NCI-H345 treated with DMSO at 0.1 percent for 48 hours (cell line): ENCODE measurements around the gene NPFFR2.
"Not testable (repeated sequence)": the region's sequence is repeated elsewhere in the genome, so short reads cannot be mapped to it uniquely, and the experiment has no call there.

ENCODE experiments used
- DNase-seq: peaks from one replicate; lab custom pipeline; 2025; ENCODE audit not compliant: unreplicated experiment; lab: John Stamatoyannopoulos, UW

Gene NPFFR2

GRCh38 chr4:72110886-72111285, 79.1 kb downstream of the NPFFR2 start:
- no peak for DNase-seq

DNA sequence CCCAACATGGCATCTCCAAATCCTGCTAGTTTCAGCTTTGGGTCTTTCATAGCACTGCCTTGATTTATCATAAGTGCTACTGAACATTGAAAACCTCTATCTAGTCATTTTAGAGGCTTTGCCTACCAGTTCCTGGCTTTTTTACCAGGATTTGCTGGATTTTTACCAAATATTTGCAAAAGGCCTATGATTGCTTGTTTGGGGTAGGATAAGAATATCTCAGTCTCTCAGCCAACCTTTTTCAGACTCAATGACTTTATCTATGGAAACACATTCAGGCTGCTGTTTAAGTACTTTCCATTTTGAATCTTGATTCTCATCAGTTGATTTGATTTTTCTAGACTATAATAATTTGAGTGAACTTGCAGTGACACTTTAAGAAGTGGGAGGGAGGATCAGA, 80.1 kb downstream of the NPFFR2 start:
- no peak for DNase-seq

GRCh38 chr4:72112514-72113156, 80.8 kb downstream of the NPFFR2 start:
- DNase-seq, result no peak

GRCh38 chr4:72118017-72118416, 86.2 kb downstream of the NPFFR2 start:
- DNase-seq, result no peak

DNA sequence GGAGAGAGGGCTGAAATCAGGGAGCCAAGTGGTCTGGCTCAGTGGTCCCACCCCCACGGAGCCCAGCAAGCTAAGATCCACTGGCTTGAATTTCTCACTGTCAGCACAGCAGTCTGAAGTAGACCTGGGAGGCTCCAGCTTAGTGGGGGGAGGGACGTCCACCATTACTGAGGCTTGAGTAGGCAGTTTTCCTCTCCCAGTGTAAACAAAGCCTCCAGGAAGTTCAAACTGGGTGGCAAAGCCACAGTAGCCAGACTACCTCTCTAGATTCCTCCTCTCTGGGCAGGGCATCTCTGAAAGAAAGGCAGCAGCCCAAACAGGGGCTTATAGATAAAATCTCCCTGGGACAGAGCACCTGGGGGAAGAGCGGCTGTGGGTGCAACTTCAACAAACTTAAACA, 88.1 kb downstream of the NPFFR2 start:
- DNase-seq, result no peak

GRCh38 chr4:72128741-72129140, 96.9 kb downstream of the NPFFR2 start:
- DNase-seq, result no peak

DNA sequence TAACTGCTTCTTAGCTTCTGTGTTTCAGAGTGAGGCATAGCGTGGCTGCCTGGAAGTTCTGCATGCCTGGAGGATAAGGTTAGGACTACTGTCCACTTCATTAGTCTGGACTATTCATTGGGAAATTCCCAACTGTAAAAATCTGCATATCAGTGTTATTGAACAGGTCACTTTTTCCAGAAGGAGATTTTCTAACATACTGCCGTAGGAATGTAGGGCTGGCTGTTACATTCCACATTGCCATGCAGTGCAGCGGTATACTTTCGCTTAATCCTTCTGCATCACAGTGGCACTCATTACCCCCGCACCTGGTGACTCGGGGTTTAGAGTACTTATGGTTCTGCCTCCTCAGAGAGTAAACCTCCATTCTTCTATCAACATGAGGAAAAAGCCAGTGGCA, 104.6 kb downstream of the NPFFR2 start:
- no peak for DNase-seq

DNA sequence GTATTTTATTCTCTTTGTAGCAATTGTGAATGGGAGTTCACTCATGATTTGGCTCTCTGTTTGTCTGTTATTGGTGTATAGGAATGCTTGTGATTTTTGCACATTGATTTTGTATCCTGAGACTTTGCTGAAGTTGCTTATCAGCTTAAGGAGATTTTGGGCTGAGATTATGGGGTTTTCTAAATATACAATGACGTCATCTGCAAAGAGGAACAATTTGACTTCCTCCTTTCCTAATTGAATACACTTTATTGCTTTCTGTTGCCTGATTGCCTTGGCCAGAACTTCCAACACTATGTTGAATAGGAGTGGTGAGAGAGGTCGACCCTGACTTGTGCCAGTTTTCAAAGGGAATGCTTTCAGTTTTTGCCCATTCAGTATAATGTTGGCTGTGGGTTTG, 108.2 kb downstream of the NPFFR2 start:
- not testable (repeated sequence) for DNase-seq

GRCh38 chr4:72144241-72144640, 112.4 kb downstream of the NPFFR2 start:
- DNase-seq, result no peak

DNA sequence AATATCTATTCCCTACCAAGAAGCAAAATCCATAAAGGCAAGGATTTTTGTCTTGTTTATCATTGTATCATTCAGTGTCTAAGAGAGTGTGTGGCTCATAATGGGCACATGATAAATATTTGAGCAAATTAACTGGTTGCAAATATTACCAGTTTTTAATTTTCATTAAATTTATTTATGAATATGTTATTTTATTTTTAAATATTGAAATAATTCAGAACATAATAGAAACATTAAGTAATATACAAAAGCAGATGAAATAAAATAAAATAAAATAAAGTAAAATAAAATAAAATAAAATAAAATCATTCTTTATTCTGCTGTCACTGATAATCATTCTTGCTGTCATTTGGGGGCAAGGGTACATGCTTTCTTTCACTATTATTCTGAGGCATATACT, 120.9 kb downstream of the NPFFR2 start:
- no peak for DNase-seq

- not testable (repeated sequence) for DNase-seq
These were observed 121.8 kb downstream of the NPFFR2 start for GRCh38 chr4:72153634-72154033.

GRCh38 chr4:72169285-72169684, 137.5 kb downstream of the NPFFR2 start:
- DNase-seq, result not testable (repeated sequence)

GRCh38 chr4:72169861-72170260, 138.1 kb downstream of the NPFFR2 start:
- no peak for DNase-seq

DNA sequence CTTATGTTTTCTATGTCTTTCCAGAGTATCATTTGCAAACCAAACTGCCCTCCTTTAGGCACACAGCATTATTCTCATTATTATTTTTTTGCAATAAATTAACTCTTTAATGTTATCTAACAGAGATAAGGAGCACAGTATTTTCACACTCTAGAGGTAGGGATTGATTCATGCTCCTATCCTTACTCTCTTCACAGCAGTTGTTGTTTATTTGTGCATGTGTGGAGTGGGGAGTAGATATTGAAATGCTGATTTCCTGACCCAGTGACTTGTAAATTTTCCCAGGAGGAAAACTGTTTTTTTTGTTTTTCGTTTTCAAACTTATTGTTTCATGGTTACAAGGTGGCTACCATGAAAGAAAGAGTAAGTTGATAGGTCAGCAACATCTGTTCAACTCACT, 140.0 kb downstream of the NPFFR2 start:
- DNase-seq, result no peak

GRCh38 chr4:72179342-72179741, 147.5 kb downstream of the NPFFR2 start:
- no peak for DNase-seq

GRCh38 chr4:72186714-72187113, 154.9 kb downstream of the NPFFR2 start:
- DNase-seq, result no peak

- no peak for DNase-seq
These were observed 162.2 kb downstream of the NPFFR2 start for GRCh38 chr4:72194046-72194445.

DNA sequence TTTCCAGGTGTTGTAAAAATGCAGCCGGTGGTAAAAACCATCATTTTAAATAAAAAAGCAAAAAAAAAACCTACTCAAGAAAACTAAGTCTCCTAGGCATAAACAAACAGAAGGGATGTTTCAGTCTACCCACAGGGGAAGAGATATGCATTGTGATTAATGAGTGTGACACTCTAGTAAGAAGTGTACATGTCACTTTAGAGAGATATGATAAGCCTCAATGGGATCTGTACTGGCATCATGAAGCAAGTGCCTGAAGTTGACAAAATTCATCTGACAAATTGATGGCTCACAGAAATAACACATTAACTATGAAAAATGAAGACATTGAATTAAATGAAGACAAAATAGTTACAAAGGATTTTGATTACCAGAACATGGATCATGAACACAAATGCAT, 162.7 kb downstream of the NPFFR2 start:
- DNase-seq, result no peak
